Measurements from ENCODE around the gene DERA.

DNA sequence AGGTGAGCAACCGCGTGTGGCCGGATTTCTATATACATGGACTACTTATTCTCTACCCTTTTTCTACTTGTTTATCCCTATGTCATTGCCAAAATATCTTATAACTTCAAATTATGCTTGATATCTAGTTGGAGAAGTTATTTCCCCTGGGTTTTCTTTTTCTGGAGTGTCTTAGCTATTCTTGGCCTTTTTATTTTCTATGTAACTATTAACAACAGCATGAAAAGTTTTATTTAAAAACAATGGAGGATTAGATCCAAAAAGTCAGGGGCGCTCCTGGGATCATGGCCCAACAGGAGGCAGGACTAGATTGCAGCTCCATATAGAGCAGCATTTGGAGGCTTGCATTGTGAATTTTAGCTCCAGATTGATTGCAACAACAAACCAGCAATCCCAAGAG is 37.6 kb upstream of the DERA start:
- no peak for TF ChIP-seq POLR2AphosphoS5 (IDR thresholded peaks at IDR 0.05; ENCODE audit: low read depth, low read length)
- no peak for TF ChIP-seq POLR2A (IDR thresholded peaks at IDR 0.05; ENCODE audit: low read depth, low read length)
- no peak for TF ChIP-seq PAX5 (IDR thresholded peaks at IDR 0.05; ENCODE audit: insufficient read depth, low read length, severe bottlenecking)
- no peak for TF ChIP-seq TAF1 (IDR thresholded peaks at IDR 0.05; ENCODE audit: low read depth, low read length)
- TF ChIP-seq POU2F2 (IDR thresholded peaks at IDR 0.05; ENCODE audit: low read depth, low read length): no peak
- no peak for TF ChIP-seq SPI1 (IDR thresholded peaks at IDR 0.05; ENCODE audit: low read depth, low read length)

All from GM12891 (cell line).